Retina (tissue), 1 donor: ENCODE results near the gene OAS2.
"Not testable (repeated sequence)": the region's sequence is repeated elsewhere in the genome, so short reads cannot be mapped to it uniquely, and the experiment has no call there.

Source experiments
- DNase-seq: peaks from one replicate; pipeline ENCODE4 v3.0.0-alpha.2; 2016

Gene OAS2

DNA sequence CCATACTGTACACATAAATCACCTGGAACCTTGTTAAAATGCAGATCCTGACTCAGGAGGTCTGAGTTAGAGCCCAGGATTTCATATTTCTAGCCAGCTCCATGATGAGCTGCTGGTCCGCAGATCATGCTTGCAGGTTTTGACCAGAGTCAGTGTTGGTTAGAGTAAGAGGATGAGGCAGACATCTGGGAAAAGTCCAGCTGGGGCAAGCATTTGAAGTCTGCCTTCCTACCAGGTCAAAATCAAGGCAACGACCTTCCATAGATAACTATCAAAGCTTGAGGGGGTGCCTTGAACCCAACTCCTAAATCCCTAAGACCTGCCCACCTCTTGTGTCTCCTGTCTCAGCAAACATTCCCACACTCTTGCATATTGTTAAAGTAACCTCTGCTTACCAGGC is 9.2 kb downstream of the OAS2 start:
- no peak for DNase-seq

DNA sequence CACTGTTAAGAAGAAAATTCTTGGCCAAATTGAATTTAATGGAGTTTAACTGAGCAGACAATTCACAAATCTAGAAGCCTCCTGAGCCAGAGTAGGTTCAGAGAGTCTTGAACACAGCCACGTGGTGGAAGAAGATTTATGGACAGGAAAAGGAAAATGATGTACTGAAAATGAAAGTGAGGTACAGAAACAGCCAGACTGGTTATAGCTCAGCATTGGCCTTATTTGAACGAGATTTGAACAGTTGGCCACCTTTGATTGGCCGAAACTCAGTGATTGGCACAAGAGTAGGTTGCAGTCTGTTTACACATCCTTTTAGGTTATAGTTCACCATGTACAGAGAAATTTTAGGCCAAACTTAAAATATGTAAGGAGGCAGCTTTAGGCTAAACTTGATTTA is 9.9 kb downstream of the OAS2 start:
- DNase-seq = no peak

DNA sequence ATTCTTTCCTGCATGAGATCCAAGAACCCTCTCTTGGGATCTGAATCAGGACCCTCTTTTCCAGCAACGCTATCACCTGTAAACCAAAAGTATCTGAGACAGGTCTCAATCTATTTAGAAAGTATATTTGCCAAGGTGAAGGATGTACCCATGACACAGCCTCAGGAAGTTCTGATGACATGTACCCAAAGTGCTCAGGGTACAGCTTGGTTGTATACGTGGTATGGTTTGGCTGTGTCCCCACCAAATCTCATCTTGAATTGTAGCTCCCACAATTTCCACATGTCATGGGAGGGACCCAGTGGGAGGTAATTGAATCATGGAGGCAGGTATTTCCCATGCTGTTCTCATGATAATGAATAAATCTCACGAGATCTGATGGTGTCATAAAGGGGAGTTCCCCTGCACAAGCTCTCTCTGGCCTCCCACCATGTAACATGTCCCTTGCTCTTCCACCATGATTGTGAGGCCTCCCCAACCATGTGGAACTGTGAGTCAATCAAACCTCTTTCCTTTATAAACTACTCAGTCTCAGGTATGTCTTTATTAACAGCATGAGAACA is 10.6 kb downstream of the OAS2 start:
- DNase-seq = not testable (repeated sequence)

DNA sequence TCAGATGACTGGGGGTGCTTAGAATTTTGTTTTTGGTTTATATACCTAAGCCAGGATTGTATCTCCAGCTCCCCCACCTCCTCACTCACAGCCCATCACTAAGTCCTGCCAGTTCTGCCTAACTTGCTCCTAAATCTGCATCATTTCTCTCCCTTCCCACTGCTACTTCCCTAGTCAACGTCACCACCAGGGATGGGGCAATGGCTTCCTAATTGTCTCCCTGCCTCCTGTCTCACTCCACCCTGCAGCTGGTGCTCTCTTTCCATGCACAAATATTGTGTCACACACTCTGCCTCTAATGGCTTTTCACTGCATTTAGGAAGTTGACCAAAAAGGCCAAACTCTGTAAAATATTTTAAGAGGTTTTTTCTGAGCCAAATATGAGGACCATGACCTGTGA is 11.5 kb downstream of the OAS2 start:
- DNase-seq = no peak

DNA sequence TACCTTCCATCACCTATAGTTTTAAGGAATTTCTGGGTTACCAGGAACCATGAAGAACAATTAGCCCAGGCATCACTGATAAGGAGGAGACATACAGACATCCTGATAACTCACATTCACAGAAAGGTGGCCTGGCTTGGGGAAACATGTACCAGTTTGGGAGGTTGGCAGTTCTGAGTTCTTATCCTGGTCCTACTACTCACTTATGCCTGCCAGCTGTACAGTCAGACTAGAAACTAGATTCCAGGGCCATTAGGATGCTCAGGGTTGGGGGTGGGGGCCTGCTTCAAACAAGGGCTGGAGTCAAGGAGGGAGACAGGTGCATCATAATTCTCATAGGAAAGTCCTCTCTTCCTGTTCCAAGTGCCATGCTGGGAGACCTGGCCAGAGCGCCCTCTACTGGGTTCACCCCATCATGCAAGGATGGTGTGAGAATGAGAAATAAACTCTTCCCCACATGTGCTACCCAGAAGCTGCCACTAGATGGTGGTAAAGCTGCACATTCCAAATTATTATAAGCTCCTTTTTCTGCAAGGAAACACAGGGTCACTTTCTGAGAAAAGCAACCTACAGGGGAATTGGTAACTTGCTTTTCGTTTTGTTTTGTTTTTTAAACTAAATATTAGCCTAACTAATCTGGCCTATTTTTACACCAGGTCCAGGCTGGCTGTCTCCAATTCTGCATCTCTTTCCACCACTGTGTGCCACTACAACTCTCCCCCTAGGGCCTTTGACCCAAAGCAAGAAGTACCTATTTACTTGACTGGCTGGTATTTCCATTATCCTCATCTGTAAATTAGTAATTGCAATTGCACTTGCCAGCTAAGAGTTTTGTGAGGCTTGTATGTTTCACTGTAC is 14.5 kb downstream of the OAS2 start:
- DNase-seq = peak; percentile 60

DNA sequence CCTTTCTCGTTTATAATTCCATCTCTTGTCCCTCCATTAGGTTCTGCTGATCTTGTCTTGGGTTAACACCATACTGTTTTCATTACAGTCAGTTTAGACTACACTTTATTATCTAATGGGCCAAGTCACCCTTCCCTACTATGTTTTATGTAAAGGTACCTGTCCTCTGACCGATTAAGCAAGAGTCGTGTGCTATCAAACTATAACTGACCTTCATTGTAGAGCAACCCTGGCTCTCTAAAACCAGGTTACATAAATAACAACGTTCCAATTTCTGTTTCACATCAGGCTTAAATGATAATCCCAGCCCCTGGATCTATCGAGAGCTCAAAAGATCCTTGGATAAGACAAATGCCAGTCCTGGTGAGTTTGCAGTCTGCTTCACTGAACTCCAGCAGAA is 16.7 kb downstream of the OAS2 start:
- DNase-seq = no peak

DNA sequence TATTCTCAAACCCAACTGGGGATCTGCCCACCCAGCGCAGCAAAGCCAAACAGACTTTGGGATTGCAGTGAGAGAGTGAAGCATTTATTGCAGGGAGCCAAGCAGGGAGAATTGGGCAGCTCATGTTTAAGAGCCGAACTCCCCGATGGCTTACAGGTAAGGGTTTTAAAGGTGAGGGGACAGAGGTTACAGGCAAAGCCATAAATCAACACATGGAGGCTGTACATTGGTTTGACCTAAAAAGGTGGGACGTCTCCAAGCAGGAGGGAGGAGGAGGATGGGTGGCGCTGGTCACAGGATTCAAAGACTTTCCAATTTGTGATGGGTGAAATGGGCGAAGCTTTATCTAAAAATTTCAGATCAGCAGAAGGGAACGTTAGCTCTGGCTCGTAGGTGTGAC is 18.2 kb downstream of the OAS2 start:
- DNase-seq = no peak

DNA sequence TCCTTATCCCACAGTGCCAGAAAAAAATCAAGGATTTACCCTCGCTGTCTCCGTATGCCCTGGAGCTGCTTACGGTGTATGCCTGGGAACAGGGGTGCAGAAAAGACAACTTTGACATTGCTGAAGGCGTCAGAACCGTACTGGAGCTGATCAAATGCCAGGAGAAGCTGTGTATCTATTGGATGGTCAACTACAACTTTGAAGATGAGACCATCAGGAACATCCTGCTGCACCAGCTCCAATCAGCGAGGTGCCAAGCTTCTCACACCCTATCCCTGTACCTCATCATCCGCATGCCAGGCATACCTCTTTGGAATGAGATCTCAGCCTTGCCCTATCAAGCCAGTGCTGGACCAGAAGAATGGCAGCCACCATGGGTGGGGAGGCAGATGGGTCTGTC is 19.2 kb downstream of the OAS2 start:
- no peak for DNase-seq

DNA sequence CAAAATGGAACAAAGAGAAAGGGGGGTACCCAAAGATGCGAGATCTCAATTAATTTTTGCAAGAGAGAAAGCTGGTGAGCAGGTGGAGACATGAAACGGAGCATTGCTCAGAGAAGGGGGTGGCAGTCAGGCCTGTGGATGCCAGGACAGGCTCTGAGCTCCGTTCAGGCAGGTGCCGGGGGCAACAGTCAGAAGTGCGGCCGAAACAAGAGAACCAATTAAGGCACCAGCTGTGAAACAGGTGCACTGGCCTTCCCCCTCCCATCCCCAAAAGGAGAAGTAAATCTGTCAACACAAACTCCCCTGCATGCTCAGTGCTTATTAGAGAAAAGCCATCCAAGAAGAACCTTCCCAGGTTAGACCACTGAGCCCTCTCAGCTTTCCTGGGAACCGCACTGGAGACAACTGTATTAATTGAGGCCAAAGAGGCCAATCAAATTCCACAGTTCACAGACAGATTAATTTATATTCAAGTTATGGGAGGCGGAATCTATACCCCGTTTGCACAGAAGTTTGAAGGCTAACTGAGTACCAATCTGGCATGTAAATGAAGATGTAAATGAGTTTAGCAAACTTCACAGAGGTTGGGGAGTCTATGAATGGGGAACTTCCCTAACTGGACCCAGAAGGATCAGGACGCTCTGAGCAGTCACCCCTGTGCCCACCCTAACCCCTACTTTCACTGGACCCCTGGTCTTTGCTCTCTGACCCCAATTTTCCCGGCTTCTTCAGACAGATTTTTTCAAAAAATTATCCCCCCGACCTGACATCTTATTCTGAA is 20.9 kb downstream of the OAS2 start:
- no peak for DNase-seq

DNA sequence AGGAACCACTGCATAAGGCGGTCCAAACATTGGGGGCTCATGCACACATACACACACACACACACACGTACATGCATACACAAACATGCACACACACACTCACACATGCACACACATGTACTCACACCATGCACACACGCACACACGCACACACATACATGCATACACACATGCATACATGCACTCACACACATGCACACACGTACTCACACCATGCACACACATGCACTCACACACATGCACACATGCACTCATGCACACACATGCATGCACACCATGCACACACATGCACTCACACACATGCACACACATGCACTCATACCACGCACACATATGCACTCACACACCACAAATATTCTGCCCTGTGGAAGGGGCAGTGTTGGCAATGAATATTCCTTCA is 22.1 kb downstream of the OAS2 start:
- DNase-seq = no peak

DNA sequence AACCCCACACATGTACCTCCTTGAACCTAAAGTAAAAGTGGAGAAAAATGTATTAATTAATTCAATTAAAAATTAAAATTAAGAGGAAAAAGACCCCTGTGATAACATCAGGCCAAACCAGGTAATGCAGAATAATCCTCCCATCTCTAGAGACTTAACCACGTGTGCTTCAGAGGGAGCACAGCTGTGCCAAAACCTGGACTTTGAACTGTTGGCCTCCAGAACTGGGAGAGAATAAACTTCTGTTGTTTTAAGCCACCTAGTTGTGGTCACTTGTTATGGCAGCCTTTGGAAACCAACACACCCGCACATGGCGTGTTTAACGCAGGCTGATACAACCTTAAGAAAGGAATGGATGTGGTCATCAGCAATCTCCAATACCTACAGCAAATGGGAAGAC is 23.8 kb downstream of the OAS2 start:
- DNase-seq = no peak

DNA sequence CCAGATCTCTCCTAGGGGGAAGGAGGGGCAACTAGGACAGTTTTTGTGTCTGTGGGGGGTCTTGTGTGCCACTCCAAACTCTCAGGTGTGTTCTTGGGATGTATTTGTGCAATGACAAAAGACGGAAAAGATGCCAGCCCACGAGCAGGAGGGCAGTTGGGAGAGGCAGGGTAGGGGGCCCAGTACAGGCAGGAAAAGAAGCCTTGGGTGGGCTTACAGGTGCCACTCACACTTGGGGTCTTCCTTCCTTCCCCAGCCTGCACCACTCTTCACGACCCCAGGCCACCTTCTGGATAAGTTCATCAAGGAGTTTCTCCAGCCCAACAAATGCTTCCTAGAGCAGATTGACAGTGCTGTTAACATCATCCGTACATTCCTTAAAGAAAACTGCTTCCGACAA is 24.4 kb downstream of the OAS2 start:
- DNase-seq = no peak

DNA sequence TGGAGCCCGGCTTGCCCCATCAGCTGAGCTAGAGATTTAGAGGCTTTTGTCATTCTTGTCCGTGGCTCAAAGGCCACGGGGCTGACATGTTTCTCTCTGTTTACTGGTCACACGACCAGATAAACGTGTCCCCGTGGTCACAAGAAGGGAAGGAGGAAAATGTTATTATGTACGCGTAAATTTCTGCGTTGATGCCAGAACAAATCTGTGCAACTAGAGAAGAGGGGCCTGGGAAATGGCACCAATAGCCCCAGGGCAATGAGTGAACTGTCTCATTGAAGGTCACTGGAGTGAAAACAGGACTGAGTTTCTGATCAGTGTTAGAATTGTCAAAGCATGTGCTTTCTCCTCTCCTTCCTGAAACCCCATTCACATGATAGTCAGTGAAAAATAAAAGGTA is 25.3 kb downstream of the OAS2 start:
- DNase-seq = peak; percentile 52

DNA sequence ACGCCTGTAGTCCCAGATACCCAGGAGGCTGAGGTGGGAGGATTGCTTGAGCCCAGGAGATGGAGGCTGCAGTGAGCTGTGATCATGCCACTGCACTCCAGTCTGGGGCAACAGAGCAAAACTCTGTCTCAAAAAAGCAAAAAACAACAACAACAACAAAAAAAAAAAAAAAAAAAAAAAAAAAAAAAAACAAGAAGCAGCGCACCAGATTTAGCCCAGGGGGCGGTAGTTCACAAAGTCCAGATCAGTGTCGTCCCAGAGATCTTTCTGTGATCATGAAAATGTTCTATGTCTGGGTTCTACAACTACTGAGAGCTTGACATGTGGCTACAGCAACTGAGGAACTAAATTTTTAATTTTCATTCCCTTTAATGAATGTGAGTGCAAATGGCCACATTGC is 27.4 kb downstream of the OAS2 start:
- DNase-seq = no peak

DNA sequence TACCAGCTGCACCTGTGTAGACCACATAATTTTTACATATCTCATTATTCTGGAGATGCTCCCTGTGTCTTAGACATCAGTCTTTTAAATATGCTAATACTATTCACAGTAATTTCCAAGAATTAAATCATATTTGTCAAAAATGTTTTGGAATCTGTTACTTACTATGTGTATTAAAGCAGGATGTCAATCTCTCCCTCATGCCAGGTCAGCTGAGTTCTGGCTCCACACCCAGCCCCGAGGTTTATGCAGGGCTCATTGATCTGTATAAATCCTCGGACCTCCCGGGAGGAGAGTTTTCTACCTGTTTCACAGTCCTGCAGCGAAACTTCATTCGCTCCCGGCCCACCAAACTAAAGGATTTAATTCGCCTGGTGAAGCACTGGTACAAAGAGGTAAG is 27.9 kb downstream of the OAS2 start:
- no peak for DNase-seq

DNA sequence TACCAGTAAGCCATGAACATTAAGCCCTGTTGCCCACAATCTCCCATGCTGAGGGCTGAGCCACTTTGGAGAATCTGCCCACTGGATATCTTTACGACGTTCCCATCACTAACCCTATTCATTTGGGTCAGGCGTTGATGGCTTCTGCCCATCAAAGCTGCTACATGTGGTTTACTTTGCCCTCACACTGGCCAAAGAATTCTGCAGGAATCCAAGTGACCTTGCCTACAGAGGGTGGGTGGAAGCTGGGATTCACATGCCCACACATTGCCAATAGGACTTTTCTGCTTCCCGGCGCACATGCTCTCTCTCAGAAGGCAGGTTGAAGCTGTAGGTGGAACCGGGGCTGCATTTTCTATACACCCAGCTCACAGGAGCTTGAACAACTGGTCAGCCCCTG is 28.3 kb downstream of the OAS2 start:
- no peak for DNase-seq

DNA sequence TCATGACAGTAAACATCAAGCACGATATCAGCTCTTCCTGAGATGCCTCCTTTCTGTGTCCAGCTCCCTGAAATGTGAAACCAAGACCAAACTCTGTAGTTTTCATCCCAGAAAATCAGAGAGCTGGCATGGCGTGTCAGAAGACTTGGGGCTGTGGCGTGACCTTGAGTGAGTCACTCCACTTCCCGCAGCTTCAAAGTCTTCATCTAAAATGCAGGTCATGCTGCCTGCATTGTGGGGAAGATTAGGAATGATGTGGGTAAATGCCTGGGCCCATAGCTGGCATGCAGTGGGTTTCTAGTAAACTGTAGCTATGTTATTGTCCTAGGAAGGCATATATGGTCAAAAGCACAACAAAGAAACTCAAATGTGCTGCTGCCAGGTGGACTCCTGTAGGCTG is 28.8 kb downstream of the OAS2 start:
- no peak for DNase-seq

DNA sequence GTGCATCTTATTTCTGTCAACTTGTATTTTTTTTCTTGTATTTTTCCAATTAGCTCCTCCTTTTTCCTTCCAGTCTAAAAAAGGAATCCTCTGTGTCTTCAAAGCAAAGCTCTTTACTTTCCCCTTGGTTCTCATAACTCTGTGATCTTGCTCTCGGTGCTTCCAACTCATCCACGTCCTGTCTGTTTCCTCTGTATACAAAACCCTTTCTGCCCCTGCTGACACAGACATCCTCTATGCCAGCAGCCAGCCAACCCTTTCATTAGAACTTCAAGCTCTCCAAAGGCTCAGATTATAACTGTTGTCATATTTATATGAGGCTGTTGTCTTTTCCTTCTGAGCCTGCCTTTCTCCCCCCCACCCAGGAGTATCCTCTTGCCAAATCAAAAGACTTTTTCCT is 32.4 kb downstream of the OAS2 start:
- no peak for DNase-seq

DNA sequence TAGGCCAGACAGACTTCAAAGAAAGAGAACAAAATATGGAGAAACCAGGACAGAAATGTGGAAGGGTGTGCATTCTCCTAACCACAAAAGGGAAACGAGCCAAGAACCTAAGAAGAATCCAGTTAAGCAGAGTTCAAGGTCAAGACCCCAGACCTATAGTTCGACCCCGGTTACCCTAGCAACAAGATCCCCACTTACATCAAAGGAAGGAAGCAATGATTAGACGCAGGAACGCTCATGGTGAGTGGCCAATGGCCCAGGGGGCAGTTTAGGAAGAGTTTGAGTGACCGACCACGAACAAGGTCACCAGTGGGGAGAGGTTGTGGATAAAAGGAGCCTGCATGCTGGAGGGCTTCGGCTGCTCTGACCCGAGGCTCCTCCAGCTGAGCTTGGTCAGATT is 36.2 kb downstream of the OAS2 start:
- no peak for DNase-seq

DNA sequence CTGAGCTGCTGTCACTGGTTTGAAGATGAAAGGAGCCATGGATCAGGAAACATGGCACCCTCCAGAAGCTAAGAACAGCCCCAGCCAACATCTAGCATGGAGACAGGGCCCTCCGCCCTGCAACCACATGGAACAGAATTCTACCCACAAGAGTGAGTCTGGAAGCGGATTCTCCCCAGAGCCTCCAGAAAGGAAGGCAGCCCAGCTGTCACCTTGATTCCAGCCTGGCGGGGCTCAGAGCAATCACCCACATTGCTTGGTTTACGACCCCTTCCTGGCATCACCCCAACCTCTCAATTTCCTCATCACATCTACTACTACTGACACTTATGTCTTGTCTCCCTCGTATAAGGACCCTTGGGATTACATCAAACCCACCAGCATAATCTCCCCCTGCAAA is 38.5 kb downstream of the OAS2 start:
- DNase-seq = no peak

DNA sequence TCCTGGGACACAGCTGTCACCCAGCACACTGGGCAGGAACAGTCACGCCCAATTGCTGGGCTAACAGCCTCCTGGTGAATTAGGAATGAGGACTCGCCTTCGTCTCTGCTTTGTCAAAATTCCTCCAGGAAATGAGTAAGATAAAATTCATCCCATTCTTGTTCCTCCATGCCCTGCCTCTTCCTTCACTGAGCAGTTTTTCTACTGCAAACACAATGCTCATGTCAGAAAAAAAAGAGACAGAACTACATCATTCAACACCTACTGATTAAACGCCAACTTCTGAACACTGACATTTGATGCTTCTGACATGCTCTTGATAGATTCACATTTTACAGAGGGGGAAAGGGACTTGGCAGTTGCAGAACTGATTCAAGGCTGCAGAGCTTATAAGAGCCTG is 40.7 kb downstream of the OAS2 start:
- no peak for DNase-seq

DNA sequence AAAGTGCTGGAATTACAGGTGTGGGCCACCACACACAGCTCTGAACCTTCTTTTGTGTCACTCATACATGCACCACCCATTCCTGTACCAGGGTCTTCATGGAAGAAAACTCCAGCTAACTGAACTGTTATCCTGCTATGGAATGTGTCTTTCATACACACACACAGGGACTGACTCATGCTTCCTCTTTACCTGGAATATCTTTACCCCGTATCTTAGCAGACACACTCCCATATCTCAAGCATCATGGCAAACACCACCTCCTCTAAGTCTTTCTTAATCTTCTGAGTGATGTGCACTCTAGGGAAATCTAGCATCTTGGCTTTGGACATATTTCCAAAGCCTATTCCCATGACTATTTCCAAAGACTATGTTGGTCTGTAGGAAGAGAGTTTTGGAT is 43.2 kb downstream of the OAS2 start:
- DNase-seq = no peak

DNA sequence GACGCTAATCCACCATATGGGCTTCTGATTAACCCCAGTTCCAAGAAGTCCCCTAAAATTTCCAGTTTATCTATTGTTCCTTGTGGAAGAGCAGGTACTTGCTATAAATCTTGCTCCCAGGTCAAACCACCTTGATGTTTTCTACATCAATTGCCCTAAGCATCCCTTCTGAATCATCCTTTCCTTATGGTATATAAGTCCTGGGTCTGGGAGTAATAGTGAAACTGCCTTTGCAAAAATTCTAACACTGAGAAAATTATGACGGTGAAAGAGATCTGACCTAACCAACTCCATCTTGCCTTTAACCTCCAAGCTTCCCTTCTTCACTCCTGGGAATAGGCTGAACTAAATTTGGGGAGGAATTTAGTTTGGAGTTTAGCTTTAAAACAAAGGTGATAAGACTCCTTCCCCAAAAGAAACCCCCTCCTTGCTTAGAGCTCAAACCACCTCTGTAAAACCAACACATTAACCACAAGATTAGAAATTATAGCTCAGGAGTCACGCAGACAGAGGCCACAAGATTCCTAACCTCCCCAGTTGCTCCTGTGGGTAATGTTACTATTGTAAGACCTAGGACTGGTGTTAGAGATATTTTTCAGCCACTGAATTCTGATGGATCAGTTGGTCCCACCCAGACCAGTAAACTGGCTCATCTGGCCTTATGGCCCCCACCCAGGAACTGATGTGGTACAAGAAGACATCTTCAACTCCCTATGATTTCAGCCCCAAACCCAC is 44.4 kb downstream of the OAS2 start:
- DNase-seq = no peak

DNA sequence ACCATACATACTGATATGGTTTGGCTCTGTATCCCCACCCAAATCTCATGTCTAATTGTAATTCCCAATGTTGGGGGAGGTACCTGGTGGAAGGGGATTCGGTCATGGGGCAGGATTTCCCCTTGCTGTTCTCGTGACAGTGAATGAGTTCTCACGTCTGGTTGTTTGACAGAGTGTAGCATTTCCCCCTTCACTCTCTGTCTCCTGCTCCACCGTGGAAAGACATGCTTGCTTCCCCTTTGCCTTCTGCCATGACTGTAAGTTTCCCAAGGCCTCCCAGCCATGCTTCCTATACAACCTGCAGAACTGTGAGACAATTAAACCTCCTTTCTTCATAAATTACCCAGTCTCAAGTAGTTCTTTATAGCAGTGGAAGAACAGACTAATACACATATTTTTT is 49.4 kb downstream of the OAS2 start:
- DNase-seq = no peak
